ENCODE data around the gene CDH5. TPM values are rescaled to one million over a fixed set of nuclear protein-coding genes. Genes with fewer than 3 reads are reported as not detected.

CDH5 gene
- total RNA-seq, 2 donors from 2014 or later, result not detected

Other genes starting within 250 kb of the CDH5 start
- not detected for gene BEAN1, start 60.6 kb downstream of the CDH5 start, total RNA-seq
- 1 to 10 TPM; 2.7 to 9.1 TPM for gene TK2, start 183.4 kb downstream of the CDH5 start, total RNA-seq
- gene CKLF, start 185.9 kb downstream of the CDH5 start, total RNA-seq, result 100 to 1,000 TPM; 117 to 136 TPM
- 10 to 100 TPM; 13.0 to 13.1 TPM for gene CMTM1, start 199.7 kb downstream of the CDH5 start, total RNA-seq
- gene CMTM2, start 212.8 kb downstream of the CDH5 start, total RNA-seq, result 1 to 10 TPM in 1 of 2 donors, under 1 TPM in 1; 0.87 to 1.1 TPM
- gene CMTM3, start 238.0 kb downstream of the CDH5 start, total RNA-seq, result 10 to 100 TPM; 40.0 to 74.0 TPM